H1 (cell line): ENCODE measurements around the gene PRSS16. TPM values are rescaled to one million over a fixed set of nuclear protein-coding genes. Genes with fewer than 3 reads are reported as not detected.

Experiments
- CTCF ChIA-PET: fragments of 300-600 bp; sonication (Branson Sonifier 250); formaldehyde crosslinking; loops from one replicate; lab custom pipeline; 2021; ENCODE audit not compliant: partially characterized antibody; lab: Charles Lee
- POLR2A ChIA-PET: fragments of 300-600 bp; sonication (Branson Sonifier 250); formaldehyde crosslinking; loops from one replicate; lab custom pipeline; 2021; ENCODE audit warnings: inconsistent platforms; ENCODE audit not compliant: partially characterized antibody; lab: Charles Lee
- DNase-seq, 2 experiments: peaks; one replicate each; pipeline versions ENCODE4 v3.0.0 to v3.0.0-alpha.2; 2010 to 2022; ENCODE audit warnings: low spot score in 2 of 2, low read depth in 1 of 2, mixed read lengths in 1 of 2
- FAIRE-seq: peaks from 2 replicates; lab custom pipeline; 2011; peaks lifted over from hg19 to GRCh38; lab: Jason Lieb, UNC
- H2AFZ ChIP-seq: 2 replicates; pipeline ENCODE4 v1.8.1; 2012; ENCODE audit warnings: low read length, inconsistent platforms
- H2AK5ac ChIP-seq: 2 replicates; pipeline ENCODE4 v1.6.1; 2013; ENCODE audit warnings: low read depth, low read length
- H2BK120ac ChIP-seq: replicated peaks from 2 replicates; pipeline ENCODE3; 2013; ENCODE audit warnings: low read depth, low read length, inconsistent platforms
- H2BK12ac ChIP-seq: 2 replicates; pipeline ENCODE4 v1.6.1; 2013; ENCODE audit warnings: low read depth, low read length
- H2BK15ac ChIP-seq: 2 replicates; pipeline ENCODE4 v1.6.1; 2013; ENCODE audit warnings: low read length
- H2BK20ac ChIP-seq: 2 replicates; pipeline ENCODE4 v1.6.1; 2013; ENCODE audit warnings: low read length
- H2BK5ac ChIP-seq: 2 replicates; pipeline ENCODE4 v1.6.1; 2013; ENCODE audit warnings: low read depth, low read length
- H3K14ac ChIP-seq: 2 replicates; pipeline ENCODE4 v1.6.1; 2013; ENCODE audit warnings: inconsistent platforms; ENCODE audit not compliant: insufficient read length
- H3K18ac ChIP-seq: 2 replicates; pipeline ENCODE4 v1.6.1; 2013; ENCODE audit warnings: low read length; ENCODE audit errors: extremely low read depth
- H3K23ac ChIP-seq: 2 replicates; pipeline ENCODE4 v1.6.1; 2013; ENCODE audit warnings: inconsistent platforms; ENCODE audit not compliant: insufficient read length
- H3K23me2 ChIP-seq: 2 replicates; pipeline ENCODE4 v1.6.1; 2013; ENCODE audit warnings: low read depth, low read length
- H3K27ac ChIP-seq: 2 replicates; pipeline ENCODE4 v1.6.1; 2011; ENCODE audit warnings: low read depth, low read length, inconsistent platforms
- H3K27me3 ChIP-seq, 4 experiments: replicated peaks in 1 of 4; 1 replicate in 1 of 4; 2 replicates in 3 of 4; pipeline versions ENCODE4 v1.6.1 to v1.8.1; 2011 to 2013; ENCODE audit warnings: low read length in 3 of 4, mild to moderate bottlenecking in 3 of 4, inconsistent platforms in 2 of 4, mixed read lengths in 2 of 4, moderate library complexity in 1 of 4; ENCODE audit not compliant: control insufficient read depth in 3 of 4, insufficient read depth in 3 of 4; ENCODE audit errors: extremely low read depth in 1 of 4
- H3K36me3 ChIP-seq, 4 experiments: 2 replicates each; pipeline versions ENCODE4 v1.6.1 to v1.8.1; 2011 to 2013; ENCODE audit warnings: mild to moderate bottlenecking in 4 of 4, low read length in 3 of 4, moderate library complexity in 2 of 4, control low read depth in 1 of 4, inconsistent platforms in 1 of 4; ENCODE audit not compliant: insufficient read depth in 4 of 4, control insufficient read depth in 2 of 4
- H3K4ac ChIP-seq: replicated peaks from 2 replicates; pipeline ENCODE3; 2013; ENCODE audit warnings: low read length, low read depth, mixed read lengths, inconsistent platforms; ENCODE audit not compliant: insufficient read length
- H3K4me1 ChIP-seq, 4 experiments: replicated peaks in 1 of 4; 1 replicate in 1 of 4; 2 replicates in 3 of 4; pipeline versions ENCODE4 v1.6.1 to v1.8.1; 2011 to 2013; ENCODE audit warnings: low read length in 3 of 4, inconsistent platforms in 2 of 4, mixed read lengths in 1 of 4; ENCODE audit not compliant: insufficient read depth in 4 of 4, control insufficient read depth in 3 of 4
- H3K4me2 ChIP-seq, 2 experiments: 2 replicates each; pipeline versions ENCODE4 v1.6.1 to v1.8.1; 2011 to 2013; ENCODE audit warnings: low read depth in 2 of 2, low read length in 2 of 2, control low read depth in 1 of 2, inconsistent platforms in 1 of 2, mild to moderate bottlenecking in 1 of 2; ENCODE audit not compliant: insufficient read depth in 1 of 2
- H3K4me3 ChIP-seq, 4 experiments: fragments of 200-600, 300-600 bp in 1 of 4; sonication (generic), shearing (Covaris generic), sonication (Bioruptor Twin) in 1 of 4; 2 replicates each; pipeline versions ENCODE4 v1.5.1 to v1.8.1; 2011 to 2016; ENCODE audit warnings: low read length in 4 of 4, low read depth in 3 of 4, control low read depth in 2 of 4, inconsistent platforms in 2 of 4, mild to moderate bottlenecking in 2 of 4, mixed read lengths in 1 of 4, moderate library complexity in 1 of 4; ENCODE audit not compliant: insufficient read depth in 2 of 4; ENCODE audit errors: extremely low read depth in 1 of 4
- H3K56ac ChIP-seq: replicated peaks from 2 replicates; pipeline ENCODE3; 2013; ENCODE audit warnings: low read depth, mild to moderate bottlenecking, mixed read lengths, low read length, inconsistent platforms; ENCODE audit not compliant: insufficient read length
- H3K79me1 ChIP-seq: 2 replicates; pipeline ENCODE4 v1.6.1; 2013; ENCODE audit warnings: low read depth, low read length, control low read depth
- H3K79me2 ChIP-seq, 2 experiments: 2 replicates each; pipeline versions ENCODE4 v1.6.1 to v1.8.1; 2012 to 2013; ENCODE audit warnings: low read length in 2 of 2, mild to moderate bottlenecking in 2 of 2, inconsistent platforms in 1 of 2; ENCODE audit not compliant: insufficient read depth in 2 of 2, control insufficient read depth in 1 of 2
- H3K9ac ChIP-seq, 4 experiments: replicated peaks in 1 of 4; 1 replicate in 1 of 4; 2 replicates in 3 of 4; pipeline versions ENCODE4 v1.6.1 to v1.8.1; 2011 to 2013; ENCODE audit warnings: low read depth in 3 of 4, low read length in 3 of 4, control low read depth in 2 of 4, mild to moderate bottlenecking in 2 of 4, moderate library complexity in 2 of 4, inconsistent platforms in 1 of 4; ENCODE audit errors: extremely low read depth in 1 of 4
- H3K9me3 ChIP-seq, 2 experiments: 2 replicates each; pipeline versions ENCODE4 v1.6.1 to v1.8.1; 2012 to 2013; ENCODE audit warnings: mild to moderate bottlenecking in 2 of 2, moderate library complexity in 2 of 2, control low read depth in 1 of 2, inconsistent platforms in 1 of 2, low read depth in 1 of 2, low read length in 1 of 2, mixed read lengths in 1 of 2; ENCODE audit not compliant: insufficient read depth in 2 of 2
- H4K20me1 ChIP-seq, 2 experiments: replicated peaks in 1 of 2; 2 replicates each; pipeline versions ENCODE3 to v1.8.1; 2011 to 2013; ENCODE audit warnings: inconsistent platforms in 2 of 2, low read length in 2 of 2, mild to moderate bottlenecking in 1 of 2; ENCODE audit not compliant: insufficient read depth in 2 of 2, control insufficient read depth in 1 of 2
- H4K5ac ChIP-seq: 2 replicates; pipeline ENCODE4 v1.6.1; 2013; ENCODE audit warnings: low read length, low read depth, mixed read lengths, inconsistent platforms; ENCODE audit not compliant: insufficient read length
- H4K8ac ChIP-seq: 2 replicates; pipeline ENCODE4 v1.8.0; 2013; ENCODE audit warnings: mild to moderate bottlenecking, moderate library complexity, low read length, inconsistent platforms; ENCODE audit not compliant: insufficient read depth; ENCODE audit errors: extremely low read depth
- H4K91ac ChIP-seq: replicated peaks from 2 replicates; pipeline ENCODE3; 2013; ENCODE audit warnings: low read length, mixed read lengths, inconsistent platforms; ENCODE audit not compliant: insufficient read length
- CHD1 ChIP-seq: IDR thresholded peaks from 2 replicates; pipeline ENCODE4 v1.6.1; 2012; ENCODE audit warnings: low read depth, low read length, improper control_type of control experiment
- WGBS, 2 experiments: shearing (Covaris generic) in 1 of 2; methylation state at CpG; one replicate each; pipeline versions ENCODE4 v1.1.6 to v1.1.7; 2013 to 2015; ENCODE audit warnings: low lambda C conversion rate in 2 of 2, mixed read lengths in 2 of 2, inconsistent platforms in 1 of 2, low coverage in 1 of 2, missing lambda C conversion rate in 1 of 2; ENCODE audit not compliant: insufficient replicate concordance in 2 of 2, insufficient coverage in 1 of 2, insufficient read length in 1 of 2; ENCODE audit errors: extremely low coverage in 1 of 2, missing lambda C conversion rate in 1 of 2; 5-methylcytosine and 5-hydroxymethylcytosine counted together
- polyA plus RNA-seq, 7 experiments: library from polyadenylated mRNA; depleted of rRNA in 3 of 7; stranded (reverse) in 5 of 7; unstranded in 2 of 7; fragments of >200 nt in 5 of 7; fragments of 200-250 nt in 2 of 7; gene quantifications; 1 replicate in 5 of 7; 2 replicates in 1 of 7; 4 replicates in 1 of 7; pipeline versions ENCODE4 v1.2.1 to v1.2.3, GENCODE V29; 2011 to 2013; ENCODE audit warnings: missing spikeins in 2 of 7, mixed read lengths in 2 of 7
- total RNA-seq: library from RNA; stranded (reverse); fragmentation: NEBNext Ultra II Directional; extraction: Animal tissue kit (Norgen Biotek cat#: 25700); gene quantifications from 2 replicates; pipeline ENCODE4 v1.2.1, GENCODE V29; 2021

PRSS16 gene
- total and polyA plus RNA-seq, 2 of the 8 experiments (the other 6 are each of a cell fraction or from before 2014, with no cell fraction given) = 20.2 to 38.9 TPM

DNA sequence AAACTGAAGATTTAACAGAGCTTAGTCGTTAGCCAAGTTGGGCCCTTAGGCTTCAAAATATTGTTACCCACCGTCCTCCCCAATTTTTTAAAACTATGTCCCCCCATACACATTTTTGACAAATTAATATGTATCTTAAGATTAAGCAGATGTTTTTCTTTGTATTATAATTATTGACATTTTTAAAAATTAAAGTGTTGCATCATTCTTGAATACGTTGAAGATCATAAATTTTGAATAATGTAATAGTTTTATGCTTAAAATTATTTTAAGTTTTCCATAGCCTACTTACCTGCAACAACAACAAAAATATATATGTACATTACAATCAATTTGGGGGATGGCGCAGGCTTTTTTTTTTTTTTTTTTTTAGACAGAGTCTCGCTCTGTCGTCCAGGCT, 8.2 kb upstream of the PRSS16 start:
- peak overlapping the region; percentile 75 to 93 (median 90); a peak in 5 of 8 replicates for H3K4me3 ChIP-seq
- ChIA-PET CTCF (interaction anchor here (0.6 to 2.6 kb wide), 8 partner anchors 12 to 233 kb away, joined by 3 to 8 read pairs (median 4); partner anchors contain the start of gene ZNF184), POLR2A (interaction anchor here (4.2 kb wide), 1 partner anchor 12 kb away, joined by 15 read pairs; no protein-coding TSS in a partner anchor)
- no peak overlapping the region for H2BK20ac ChIP-seq
- no peak for DNase-seq
- FAIRE-seq = no peak
- H3K27ac ChIP-seq = no peak overlapping the region
- H2BK120ac ChIP-seq = no peak overlapping the region
- no peak overlapping the region for H2BK12ac ChIP-seq
- H4K20me1 ChIP-seq = no peaks in the 10 kb centered on the region
- H3K56ac ChIP-seq = no peak overlapping the region
- H3K4ac ChIP-seq = no peak overlapping the region
- H2BK15ac ChIP-seq = no peak overlapping the region
- no peaks in the 10 kb centered on the region for H3K79me1 ChIP-seq
- no peak overlapping the region for H2AK5ac ChIP-seq
- no peak overlapping the region for H3K9ac ChIP-seq
- peaks cover 0 to 11% (median 7%) of the 10 kb centered on the region in 4 experiments; a peak in 5 of 7 replicates for H3K27me3 ChIP-seq
- 79% methylated on average over 5 of the region's 6 CpGs; no CpG with 5 or more reads in 1 of the 2 experiments for WGBS, 2 experiments
- H4K8ac ChIP-seq = no peak overlapping the region
- H4K5ac ChIP-seq = no peak overlapping the region
- peaks cover 12% of the 10 kb centered on the region for H3K23me2 ChIP-seq
- H3K79me2 ChIP-seq = no peaks in the 10 kb centered on the region
- no peaks in the 10 kb centered on the region for H3K4me1 ChIP-seq
- H3K9me3 ChIP-seq = no peaks in the 10 kb centered on the region
- no peak overlapping the region for H3K18ac ChIP-seq
- peak overlapping the region; percentile 89 for H2AFZ ChIP-seq
- peak overlapping the region; percentile 80 to 94; a peak in 3 of 4 replicates for H3K4me2 ChIP-seq
- no peak overlapping the region for H2BK5ac ChIP-seq
- H3K36me3 ChIP-seq = no peaks in the 10 kb centered on the region
- H3K14ac ChIP-seq = no peak overlapping the region
- H4K91ac ChIP-seq = no peak overlapping the region
- H3K23ac ChIP-seq = no peak overlapping the region
- no peak for TF ChIP-seq CHD1
